ENCODE data around the gene TMEM14C. TPM values are rescaled to one million over a fixed set of nuclear protein-coding genes. Genes with fewer than 3 reads are reported as not detected.
A peak's percentile ranks its signal among the peaks of the same experiment; 100 is the strongest.

Gene TMEM14C
- total RNA-seq (2014; rRNA removed; shearing (Covaris generic)) (123 and 131 TPM in 2 replicates), polyA plus RNA-seq (2016; fragmentation: Nextera tagmentation; extraction: Ambion mirVana) (232 and 241 TPM in 2 replicates)
- long read RNA-seq, transcript TMEM14C-201 (6 exons, 1,113 nt) = major isoform, 104 of 115 reads
- long read RNA-seq, partial matches to known transcripts = 0 of 115 reads
- long read RNA-seq, other reads (novel, unspliced or antisense) = 6 of 115 reads

DNA sequence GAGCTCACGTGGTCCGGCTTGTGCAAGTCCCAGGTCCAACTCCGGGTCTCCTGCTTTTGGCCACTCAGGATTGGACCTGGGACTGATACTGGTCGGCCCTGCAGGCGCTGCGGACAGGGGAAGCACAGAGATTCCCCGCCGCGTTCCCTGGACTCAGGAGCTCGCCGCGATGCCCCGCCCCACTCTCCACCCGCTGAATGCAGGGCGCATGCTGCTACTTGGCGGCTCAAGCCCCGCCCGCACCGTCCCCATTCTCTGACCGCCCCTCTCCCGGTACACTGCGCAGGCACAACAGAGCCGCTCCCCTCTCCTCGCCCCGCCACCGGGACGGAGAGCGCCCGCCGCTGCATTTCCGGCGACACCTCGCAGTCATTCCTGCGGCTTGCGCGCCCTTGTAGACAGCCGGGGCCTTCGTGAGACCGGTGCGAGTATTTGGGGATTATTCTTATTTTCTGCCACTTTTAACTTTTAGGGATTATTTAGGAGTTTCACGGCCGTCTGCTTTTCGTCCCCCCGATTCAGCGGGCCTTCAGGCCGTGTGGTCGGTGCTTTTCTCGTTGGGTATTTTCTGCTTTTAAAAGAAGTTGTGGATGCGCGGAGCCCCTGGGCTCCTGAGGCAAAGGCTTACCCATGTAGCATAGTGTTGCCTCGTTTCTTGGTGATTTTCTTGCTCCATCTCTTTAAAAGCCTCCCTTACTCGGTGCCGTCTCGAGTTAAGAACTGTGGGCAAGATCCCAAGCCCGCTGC lies at the start of gene TMEM14C:
TMEM14C (plus strand) TSS at position 251 of the 747 bp plus-strand sequence. CDS start 1,544 bp downstream, outside the sequence.
- no peaks in the 10 kb centered on the region for H3K27me3 ChIP-seq (ENCODE audit: insufficient read depth)
- H3K9me2 ChIP-seq (ENCODE audit: insufficient read depth) = no peaks in the 10 kb centered on the region
- H3K4me1 Mint-ChIP-seq = peaks cover 26% of the 10 kb centered on the region
- H3K27me3 Mint-ChIP-seq (ENCODE audit: insufficient read depth, low read depth, poor library complexity) = peaks cover 13% of the 10 kb centered on the region
- ATAC-seq (peak; percentile 97), DNase-seq (ENCODE audit: low spot score) (peak; percentile 100)
- peak within 1 kb of the TSS; percentile 96 for H3K4me3 Mint-ChIP-seq
- peaks cover 29% of the 10 kb centered on the region for H3K79me2 ChIP-seq (replicated peaks; ENCODE audit: insufficient read depth)
- peak within 1 kb of the TSS; percentile 92; the same call in 1 of the 2 replicates for H2AFZ ChIP-seq
- TF ChIP-seq, protein P1, sequence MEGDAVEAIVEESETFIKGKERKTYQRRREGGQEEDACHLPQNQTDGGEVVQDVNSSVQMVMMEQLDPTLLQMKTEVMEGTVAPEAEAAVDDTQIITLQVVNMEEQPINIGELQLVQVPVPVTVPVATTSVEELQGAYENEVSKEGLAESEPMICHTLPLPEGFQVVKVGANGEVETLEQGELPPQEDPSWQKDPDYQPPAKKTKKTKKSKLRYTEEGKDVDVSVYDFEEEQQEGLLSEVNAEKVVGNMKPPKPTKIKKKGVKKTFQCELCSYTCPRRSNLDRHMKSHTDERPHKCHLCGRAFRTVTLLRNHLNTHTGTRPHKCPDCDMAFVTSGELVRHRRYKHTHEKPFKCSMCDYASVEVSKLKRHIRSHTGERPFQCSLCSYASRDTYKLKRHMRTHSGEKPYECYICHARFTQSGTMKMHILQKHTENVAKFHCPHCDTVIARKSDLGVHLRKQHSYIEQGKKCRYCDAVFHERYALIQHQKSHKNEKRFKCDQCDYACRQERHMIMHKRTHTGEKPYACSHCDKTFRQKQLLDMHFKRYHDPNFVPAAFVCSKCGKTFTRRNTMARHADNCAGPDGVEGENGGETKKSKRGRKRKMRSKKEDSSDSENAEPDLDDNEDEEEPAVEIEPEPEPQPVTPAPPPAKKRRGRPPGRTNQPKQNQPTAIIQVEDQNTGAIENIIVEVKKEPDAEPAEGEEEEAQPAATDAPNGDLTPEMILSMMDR (conservative IDR thresholded peaks at IDR 0.05; ENCODE audit: low read depth in 2 of 2) = no peak
- TF ChIP-seq STAT1 (IDR thresholded peaks at IDR 0.05; ENCODE audit: unreplicated experiment) (no peak), ETS1 (IDR thresholded peaks at IDR 0.05) (peak; percentile 42; the same call in 1 of the 2 replicates), EZH2phosphoT487 (IDR thresholded peaks at IDR 0.05; ENCODE audit: unreplicated experiment) (no peak), ZNF114 (CRISPR knock-in tag; IDR thresholded peaks at IDR 0.05) (no peak), POLR2AphosphoS5 (IDR thresholded peaks at IDR 0.05; ENCODE audit: low read depth) (peak; percentile 91), NANOG (IDR thresholded peaks at IDR 0.05; ENCODE audit: borderline replicate concordance) (no peak), JUNB (IDR thresholded peaks at IDR 0.05; ENCODE audit: unreplicated experiment) (no peak), ZNF331 (CRISPR knock-in tag; IDR thresholded peaks at IDR 0.05; ENCODE audit: low read depth) (no peak), CREB1 (CRISPR knock-in tag; IDR thresholded peaks at IDR 0.05; ENCODE audit: low read depth) (peak; percentile 22; the same call in 1 of the 2 replicates), EZH2 (IDR thresholded peaks at IDR 0.05; ENCODE audit: low read depth, unreplicated experiment) (no peak)
- peaks cover 5% of the 10 kb centered on the region; the same call in 1 of the 2 replicates for H3K36me3 ChIP-seq (ENCODE audit: insufficient read depth)
- H3F3A ChIP-seq (replicated peaks; ENCODE audit: low read depth) = peaks cover 23% of the 10 kb centered on the region
- H3K36me3 Mint-ChIP-seq (ENCODE audit: low read depth) = peaks cover 53% of the 10 kb centered on the region
- peak within 1 kb of the TSS; percentile 100 for H3K27ac ChIP-seq (ENCODE audit: low read depth)
- H3K9me3 Mint-ChIP-seq = peaks cover 28% of the 10 kb centered on the region
- peak within 1 kb of the TSS; percentile 98 for H3K27ac Mint-ChIP-seq
- peaks cover 19% of the 10 kb centered on the region for H3K4me1 ChIP-seq (ENCODE audit: insufficient read depth)
- H4K20me1 ChIP-seq (replicated peaks; ENCODE audit: insufficient read depth) = no peaks in the 10 kb centered on the region
- peak within 1 kb of the TSS; percentile 85 for H3K4me2 ChIP-seq
- H3K4me3 ChIP-seq = peak within 1 kb of the TSS; percentile 71

DNA sequence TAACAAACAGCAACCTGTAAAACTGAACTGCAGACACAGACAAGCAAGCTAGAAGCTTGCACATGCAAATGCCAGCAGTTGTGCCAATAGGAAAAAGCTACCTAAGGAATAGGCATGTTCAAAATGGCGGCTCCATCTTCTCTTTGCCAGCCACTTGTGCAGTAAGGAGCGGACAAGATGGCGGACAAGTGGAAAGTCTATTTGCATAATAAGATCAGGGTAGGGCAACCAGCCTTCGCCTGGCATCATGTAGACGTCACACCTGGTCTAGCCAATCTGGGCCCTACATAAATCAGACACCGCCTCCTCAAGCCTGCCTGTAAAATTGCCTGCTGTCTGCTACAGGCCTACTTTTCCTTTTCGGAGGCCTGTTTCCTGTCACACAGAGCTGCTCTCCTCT lies 46.5 kb upstream of the TMEM14C start:
- no peak overlapping the region for H3K27ac Mint-ChIP-seq
- no peaks in the 10 kb centered on the region for H3K27me3 Mint-ChIP-seq (ENCODE audit: insufficient read depth, low read depth, poor library complexity)
- Histone ChIP-seq H2AFZ (no peak overlapping the region), H3K4me1 (ENCODE audit: insufficient read depth) (no peaks in the 10 kb centered on the region), H3K9me2 (ENCODE audit: insufficient read depth) (no peaks in the 10 kb centered on the region; the same call in 1 of the 2 replicates), H3K4me3 (no peak overlapping the region), H3K27me3 (ENCODE audit: insufficient read depth) (no peaks in the 10 kb centered on the region), H3K36me3 (ENCODE audit: insufficient read depth) (no peaks in the 10 kb centered on the region), H4K20me1 (replicated peaks; ENCODE audit: insufficient read depth) (no peaks in the 10 kb centered on the region), H3K4me2 (no peak overlapping the region), H3K79me2 (replicated peaks; ENCODE audit: insufficient read depth) (no peaks in the 10 kb centered on the region), H3F3A (replicated peaks; ENCODE audit: low read depth) (no peaks in the 10 kb centered on the region), H3K27ac (ENCODE audit: low read depth) (no peak overlapping the region)
- no peak overlapping the region for H3K4me3 Mint-ChIP-seq
- ATAC-seq = no peak
- no peak for DNase-seq (ENCODE audit: low spot score)
- no peaks in the 10 kb centered on the region for H3K9me3 Mint-ChIP-seq
- no peaks in the 10 kb centered on the region; the same call in 2 of the 3 replicates for H3K4me1 Mint-ChIP-seq
- H3K36me3 Mint-ChIP-seq (ENCODE audit: low read depth) = no peaks in the 10 kb centered on the region
- TF ChIP-seq, protein P2, sequence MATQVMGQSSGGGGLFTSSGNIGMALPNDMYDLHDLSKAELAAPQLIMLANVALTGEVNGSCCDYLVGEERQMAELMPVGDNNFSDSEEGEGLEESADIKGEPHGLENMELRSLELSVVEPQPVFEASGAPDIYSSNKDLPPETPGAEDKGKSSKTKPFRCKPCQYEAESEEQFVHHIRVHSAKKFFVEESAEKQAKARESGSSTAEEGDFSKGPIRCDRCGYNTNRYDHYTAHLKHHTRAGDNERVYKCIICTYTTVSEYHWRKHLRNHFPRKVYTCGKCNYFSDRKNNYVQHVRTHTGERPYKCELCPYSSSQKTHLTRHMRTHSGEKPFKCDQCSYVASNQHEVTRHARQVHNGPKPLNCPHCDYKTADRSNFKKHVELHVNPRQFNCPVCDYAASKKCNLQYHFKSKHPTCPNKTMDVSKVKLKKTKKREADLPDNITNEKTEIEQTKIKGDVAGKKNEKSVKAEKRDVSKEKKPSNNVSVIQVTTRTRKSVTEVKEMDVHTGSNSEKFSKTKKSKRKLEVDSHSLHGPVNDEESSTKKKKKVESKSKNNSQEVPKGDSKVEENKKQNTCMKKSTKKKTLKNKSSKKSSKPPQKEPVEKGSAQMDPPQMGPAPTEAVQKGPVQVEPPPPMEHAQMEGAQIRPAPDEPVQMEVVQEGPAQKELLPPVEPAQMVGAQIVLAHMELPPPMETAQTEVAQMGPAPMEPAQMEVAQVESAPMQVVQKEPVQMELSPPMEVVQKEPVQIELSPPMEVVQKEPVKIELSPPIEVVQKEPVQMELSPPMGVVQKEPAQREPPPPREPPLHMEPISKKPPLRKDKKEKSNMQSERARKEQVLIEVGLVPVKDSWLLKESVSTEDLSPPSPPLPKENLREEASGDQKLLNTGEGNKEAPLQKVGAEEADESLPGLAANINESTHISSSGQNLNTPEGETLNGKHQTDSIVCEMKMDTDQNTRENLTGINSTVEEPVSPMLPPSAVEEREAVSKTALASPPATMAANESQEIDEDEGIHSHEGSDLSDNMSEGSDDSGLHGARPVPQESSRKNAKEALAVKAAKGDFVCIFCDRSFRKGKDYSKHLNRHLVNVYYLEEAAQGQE (IDR thresholded peaks at IDR 0.05; ENCODE audit: unreplicated experiment) = no peak
- TF ChIP-seq EZH2 (IDR thresholded peaks at IDR 0.05; ENCODE audit: low read depth, unreplicated experiment) = no peak
- TF ChIP-seq, protein P1 (conservative IDR thresholded peaks at IDR 0.05; ENCODE audit: low read depth in 2 of 2) = 0 out of 4 replicates have a peak, but pooled peaks of 1 of the 2 experiments have one; percentile 9
- TF ChIP-seq STAT1 (IDR thresholded peaks at IDR 0.05; ENCODE audit: unreplicated experiment) = no peak

All from GM23338 (cell line).